H1 (cell line): Measurements from ENCODE around the gene PTPRG.

Experiments used
- BACH1 ChIP-seq: IDR thresholded peaks from 2 replicates; pipeline ENCODE4 v1.6.1; 2012; ENCODE audit warnings: low read length, improper control_type of control experiment
- CHD2 ChIP-seq: IDR thresholded peaks from 2 replicates; pipeline ENCODE4 v1.6.1; 2012; ENCODE audit warnings: low read length, improper control_type of control experiment
- CTBP2 ChIP-seq: IDR thresholded peaks from 2 replicates; pipeline ENCODE4 v1.7.0; 2011; ENCODE audit warnings: borderline replicate concordance, mild to moderate bottlenecking, moderate library complexity, mixed read lengths, low read length; ENCODE audit not compliant: insufficient read depth, insufficient read length
- CTCF ChIP-seq, 3 experiments: IDR thresholded peaks; 1 replicate in 2 of 3; 2 replicates in 1 of 3; pipeline versions ENCODE4 v1.5.1 to v1.6.1; 2011; ENCODE audit warnings: low read length in 3 of 3, mild to moderate bottlenecking in 3 of 3, inconsistent platforms in 2 of 3, low read depth in 1 of 3, moderate library complexity in 1 of 3; ENCODE audit not compliant: insufficient read depth in 1 of 3; ENCODE audit errors: control extremely low read depth in 1 of 3
- SRF ChIP-seq: IDR thresholded peaks from 2 replicates; pipeline ENCODE4 v1.6.1; 2011; ENCODE audit warnings: mild to moderate bottlenecking, low read depth, low read length, moderate library complexity

- no peak for TF ChIP-seq SRF
- TF ChIP-seq CTCF (IDR thresholded peaks at IDR 0.05; ENCODE audit: control extremely low read depth in 1 of 3, insufficient read depth in 1 of 3, low read depth in 1 of 3, low read length in 3 of 3): no peak
- TF ChIP-seq CHD2: no peak
- TF ChIP-seq BACH1: no peak
- no peak for TF ChIP-seq CTBP2
Observed at GRCh38 chr3:61650719-61651410, 89.5 kb downstream of the PTPRG start.
